NCI-H2196 (cell line): ENCODE data around the gene MTURN.
"Not testable (repeated sequence)": the region's sequence is repeated elsewhere in the genome, so short reads cannot be mapped to it uniquely, and the experiment has no call there.

ENCODE experiments used
- DNase-seq: peaks from one replicate; lab custom pipeline; 2025; ENCODE audit not compliant: unreplicated experiment; lab: John Stamatoyannopoulos, UW

Gene MTURN

DNA sequence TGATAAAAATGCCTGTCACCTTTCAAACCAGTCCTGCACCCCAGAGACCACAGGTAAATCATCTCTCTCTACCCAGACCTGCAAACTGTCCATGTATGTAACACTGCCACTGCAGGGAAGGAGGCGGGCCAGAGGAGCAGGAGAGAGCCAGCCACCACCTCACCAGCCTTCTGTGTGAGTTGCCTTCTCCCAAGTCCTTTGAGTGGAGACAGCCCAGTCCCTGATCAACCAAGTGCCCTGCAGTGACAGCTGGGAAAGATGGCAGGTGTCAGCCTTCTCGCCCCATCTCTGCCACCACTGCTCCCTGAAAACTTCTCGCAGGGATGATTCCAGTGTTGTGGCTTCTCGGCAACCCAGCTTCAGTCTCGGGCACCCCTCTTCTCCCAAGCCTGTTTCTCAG is 42.4 kb downstream of the MTURN start:
- DNase-seq, result no peak

GRCh38 chr7:30177965-30178364 is 43.2 kb downstream of the MTURN start:
- no peak for DNase-seq

DNA sequence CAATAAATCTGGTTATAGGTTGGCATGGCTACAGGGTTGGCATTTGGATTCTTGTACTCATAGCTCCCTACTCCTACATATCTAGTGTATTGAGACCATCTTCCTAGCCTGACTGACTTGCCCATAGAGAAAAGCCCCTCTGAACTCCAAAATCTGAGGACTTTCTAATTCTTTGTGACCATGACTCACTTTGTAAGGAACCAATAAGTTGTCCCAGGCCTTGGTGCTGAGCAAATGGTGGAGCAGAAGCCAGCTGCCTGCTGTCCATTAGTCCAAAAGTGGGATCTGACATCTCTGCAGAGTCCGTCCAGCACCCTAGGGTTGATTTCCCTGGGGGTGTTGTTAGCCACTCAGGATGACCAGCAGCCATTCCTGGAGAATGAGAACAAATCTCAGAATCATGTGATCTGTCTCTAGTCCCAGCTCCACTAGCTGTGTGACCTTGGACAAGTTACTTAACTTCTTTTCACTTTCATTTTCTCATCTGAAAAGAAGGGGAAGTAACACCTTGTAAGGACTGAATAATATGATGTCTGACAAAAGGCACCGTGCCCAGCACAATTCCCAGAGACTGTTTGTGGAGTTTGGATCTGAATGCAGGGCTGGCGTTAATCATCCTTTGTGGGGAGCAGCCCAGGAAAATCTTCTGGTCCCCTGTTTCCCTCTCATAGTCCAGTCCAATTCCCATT is 44.1 kb downstream of the MTURN start:
- no peak for DNase-seq

DNA sequence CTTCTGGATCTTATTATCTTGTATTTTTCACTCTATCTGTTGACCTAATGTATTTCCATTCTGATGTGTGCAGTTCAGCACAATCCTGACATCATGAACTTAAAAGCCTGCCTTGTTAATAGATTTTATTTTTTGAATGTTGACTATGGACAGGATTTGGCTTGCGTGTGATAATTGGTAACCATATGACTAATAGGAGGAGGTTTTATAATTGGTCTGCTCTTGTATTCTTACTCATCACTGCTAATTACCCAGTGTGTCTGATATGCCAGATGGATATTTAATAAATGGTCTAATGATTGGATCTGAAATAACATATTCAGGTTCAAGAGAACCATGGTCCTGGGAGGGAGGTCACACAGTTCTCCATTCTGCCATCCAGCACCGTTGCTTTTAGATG is 45.9 kb downstream of the MTURN start:
- DNase-seq, result no peak

DNA sequence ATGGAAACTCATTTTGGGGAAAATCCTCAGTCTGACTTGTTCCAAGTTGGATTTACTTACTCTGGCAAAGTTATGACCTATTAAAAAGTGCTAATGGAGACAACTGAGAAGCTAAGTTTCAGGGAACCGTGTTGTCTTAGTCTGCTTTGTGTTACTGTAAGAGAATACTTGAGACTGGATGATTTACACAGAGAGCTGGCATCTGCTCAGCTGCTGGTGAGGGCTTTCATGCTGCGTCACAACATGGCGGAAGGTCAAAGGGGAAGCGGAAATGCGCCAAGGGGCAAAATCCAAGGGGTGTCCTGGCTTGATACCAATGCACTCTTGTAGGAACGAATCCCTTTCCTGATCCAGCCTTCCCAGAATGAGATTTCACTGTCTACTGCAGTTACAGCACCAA is 46.4 kb downstream of the MTURN start:
- DNase-seq, result no peak

DNA sequence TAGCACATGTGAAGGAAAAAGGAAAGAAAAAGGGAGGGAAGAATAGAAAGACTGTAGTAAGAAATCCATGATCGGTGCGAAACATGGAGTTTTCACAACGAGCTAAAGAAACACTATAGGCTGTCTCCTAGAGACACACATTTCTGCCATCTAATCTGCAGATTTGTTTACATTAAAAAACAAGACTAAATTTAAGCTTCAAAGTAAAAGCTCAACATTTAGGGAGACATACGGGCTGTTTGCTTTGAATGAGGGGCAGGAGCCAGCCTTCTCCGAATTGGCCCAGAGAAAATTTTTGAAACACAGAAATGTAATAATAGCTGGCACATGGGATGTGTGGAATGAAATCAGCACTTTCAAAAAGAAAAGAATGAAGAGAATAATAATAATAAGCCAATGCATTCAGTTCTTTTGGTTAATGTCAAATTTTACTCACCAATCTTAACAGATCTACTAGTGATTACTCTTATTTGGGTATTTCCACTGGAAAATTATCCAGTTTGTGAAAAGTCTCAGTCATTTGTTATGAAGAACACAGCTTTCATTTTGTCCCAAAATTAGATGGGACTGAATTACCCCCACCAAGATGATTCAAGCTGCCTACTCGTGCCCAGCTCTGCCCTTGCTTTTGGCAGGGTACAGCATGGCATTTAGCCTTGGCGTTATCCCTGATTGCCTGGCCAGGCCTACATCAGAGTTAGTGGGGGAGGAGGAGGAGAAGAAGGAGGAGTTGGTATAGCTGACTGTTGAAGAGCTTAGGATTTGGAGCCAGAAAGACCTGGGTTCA is 47.1 kb downstream of the MTURN start:
- DNase-seq, result no peak

DNA sequence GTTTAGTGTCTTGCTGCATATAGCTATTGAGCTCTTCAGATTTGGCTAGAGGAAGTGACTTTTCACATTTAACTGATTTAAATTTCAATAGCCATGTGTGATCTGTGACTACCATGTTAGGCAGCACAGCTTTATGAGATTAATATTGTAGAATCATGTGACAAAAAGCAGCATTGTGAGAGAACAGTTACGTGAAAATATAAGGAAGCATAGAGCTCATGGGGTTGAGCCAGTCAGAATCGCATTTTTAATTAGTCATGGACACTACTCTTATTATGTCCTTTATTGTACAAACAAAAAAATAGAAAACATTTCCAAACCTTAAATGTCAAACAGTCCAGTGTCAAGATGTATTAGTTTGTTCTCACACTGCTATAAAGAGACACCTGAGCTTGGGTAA is 48.0 kb downstream of the MTURN start:
- DNase-seq, result no peak

DNA sequence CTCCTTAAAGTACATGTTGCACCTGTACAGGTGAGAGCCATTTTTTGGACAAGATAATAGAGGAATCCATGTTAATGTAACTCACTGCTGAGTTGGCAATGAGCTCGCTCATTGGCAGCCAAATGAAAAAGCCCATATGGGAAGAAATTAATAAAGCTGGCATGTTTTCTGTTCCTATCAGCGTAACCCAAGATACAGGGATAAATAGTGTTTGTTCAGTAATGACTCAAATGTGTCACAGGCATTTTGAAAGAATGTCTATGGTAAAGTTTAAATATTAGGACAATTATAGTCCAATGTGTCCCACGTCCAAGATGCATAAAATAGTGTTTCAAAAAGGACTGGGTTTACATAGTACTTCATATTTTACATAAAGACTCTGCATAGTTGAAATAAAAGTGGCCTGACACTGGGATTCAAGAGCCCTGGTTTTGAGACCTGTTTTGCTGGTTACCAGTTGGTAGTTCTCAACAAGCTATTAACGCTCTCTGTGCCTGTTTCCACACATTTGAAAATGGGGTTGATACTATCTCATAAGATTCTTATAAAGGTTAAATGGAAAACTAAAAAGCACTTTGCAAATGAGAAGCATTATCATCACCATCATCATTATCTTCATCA is 49.1 kb downstream of the MTURN start:
- no peak for DNase-seq

- DNase-seq, result no peak
Measured at GRCh38 chr7:30184791-30185487, 50.2 kb downstream of the MTURN start.

DNA sequence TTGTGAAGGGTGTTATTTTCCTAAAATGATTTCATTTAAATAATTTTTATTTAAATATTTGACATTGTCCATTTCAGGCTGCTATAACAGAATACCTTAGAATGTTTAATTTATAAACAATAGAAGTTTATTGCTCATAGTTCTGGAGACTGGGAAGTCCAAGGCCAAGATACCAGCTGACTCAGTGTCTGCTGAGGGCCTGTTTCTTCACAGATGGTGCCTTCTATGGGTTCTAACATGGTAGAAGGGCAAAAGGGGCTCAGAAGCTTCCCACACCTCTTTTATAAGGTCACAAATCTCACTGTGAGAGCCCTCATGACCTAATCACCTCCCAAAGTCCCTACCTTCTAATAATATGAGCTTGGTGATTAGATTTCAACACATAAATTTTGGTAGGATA is 50.7 kb downstream of the MTURN start:
- DNase-seq, result no peak

DNA sequence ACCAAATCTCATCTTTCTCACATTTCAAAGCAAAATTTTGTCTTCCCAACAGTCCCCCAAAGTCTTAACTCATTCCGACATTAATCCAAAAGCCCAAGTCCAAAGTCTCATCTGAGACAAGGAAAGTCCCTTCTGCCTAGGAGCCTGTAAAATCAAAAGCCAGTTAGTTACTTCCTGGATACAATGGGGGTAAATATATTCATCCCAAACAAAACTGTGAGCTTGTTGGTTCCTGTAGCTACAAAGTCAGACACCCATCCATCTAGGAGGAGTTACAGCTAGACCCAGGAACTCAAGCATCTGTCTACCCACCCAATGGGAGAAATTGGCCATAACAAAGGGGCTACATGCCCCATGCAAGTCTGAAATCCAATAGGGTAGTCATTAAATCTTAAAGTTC is 51.9 kb downstream of the MTURN start:
- DNase-seq, result no peak

DNA sequence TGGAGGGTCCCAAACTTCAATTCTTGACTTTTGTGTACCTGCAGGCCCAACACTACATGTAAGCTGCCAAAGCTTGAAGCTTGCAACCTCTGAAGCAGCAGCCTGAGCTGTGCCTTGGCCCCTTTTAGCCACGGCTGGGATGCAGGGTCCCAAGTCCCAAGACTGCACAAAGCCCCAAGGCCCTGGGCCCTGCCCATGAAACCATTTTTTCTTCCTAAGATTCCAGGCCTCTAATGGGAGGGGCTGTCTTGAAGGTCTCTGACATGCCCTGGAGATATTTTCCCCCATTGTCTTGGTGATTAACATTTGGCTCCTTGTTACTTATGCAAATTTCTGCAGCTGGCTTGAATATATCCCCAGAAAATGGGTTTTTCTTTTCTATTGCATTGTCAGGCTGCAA is 52.7 kb downstream of the MTURN start:
- DNase-seq, result no peak

GRCh38 chr7:30188381-30188780 is 53.6 kb downstream of the MTURN start:
- not testable (repeated sequence) for DNase-seq

DNA sequence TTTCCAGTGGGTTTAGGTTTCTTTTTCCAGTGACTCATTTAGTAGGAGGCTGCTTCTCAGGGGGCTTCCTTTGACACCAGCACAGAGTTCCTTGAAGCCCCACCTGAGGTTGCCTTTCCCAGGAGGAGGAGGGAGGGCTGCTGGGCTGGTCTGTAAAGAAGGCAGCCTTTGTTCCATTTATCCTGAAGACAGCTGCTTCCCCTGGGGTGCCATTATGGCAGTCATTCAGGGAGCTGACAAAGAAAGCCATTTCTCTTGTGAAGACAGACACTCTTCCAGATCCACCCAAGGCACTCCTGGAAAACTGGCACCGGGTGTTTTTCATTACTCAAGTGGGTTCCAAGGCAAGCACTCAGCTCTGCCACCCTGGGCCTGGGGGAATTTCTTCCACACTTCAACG is 54.0 kb downstream of the MTURN start:
- DNase-seq, result no peak

- no peak for DNase-seq
Measured at GRCh38 chr7:30191809-30192208, 57.0 kb downstream of the MTURN start.

- DNase-seq, result no peak
Measured at GRCh38 chr7:30193336-30193943, 58.7 kb downstream of the MTURN start.

GRCh38 chr7:30196408-30196807 is 61.6 kb downstream of the MTURN start:
- no peak for DNase-seq

DNA sequence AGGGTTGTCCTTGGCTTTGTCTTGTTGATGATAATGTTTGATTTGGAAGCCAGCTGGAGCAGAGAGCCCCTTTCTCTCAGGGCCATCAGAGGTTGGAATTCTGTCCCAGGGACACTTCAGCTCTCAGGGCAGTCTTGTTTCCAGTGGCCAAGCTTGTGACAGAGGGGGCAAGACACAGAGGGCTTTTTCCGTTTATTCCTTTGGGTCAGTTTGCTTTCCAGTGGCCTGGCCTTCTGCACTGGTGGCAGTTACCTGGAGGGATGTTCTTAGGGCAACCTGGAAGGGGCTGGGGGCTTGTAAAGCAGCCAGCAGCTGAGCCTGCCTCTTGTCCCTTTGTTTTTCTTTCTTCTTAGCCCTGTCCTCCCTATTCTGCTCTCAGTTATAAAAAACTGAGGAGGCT is 62.7 kb downstream of the MTURN start:
- no peak for DNase-seq

- no peak for DNase-seq
Measured at GRCh38 chr7:30199271-30199670, 64.5 kb downstream of the MTURN start.

DNA sequence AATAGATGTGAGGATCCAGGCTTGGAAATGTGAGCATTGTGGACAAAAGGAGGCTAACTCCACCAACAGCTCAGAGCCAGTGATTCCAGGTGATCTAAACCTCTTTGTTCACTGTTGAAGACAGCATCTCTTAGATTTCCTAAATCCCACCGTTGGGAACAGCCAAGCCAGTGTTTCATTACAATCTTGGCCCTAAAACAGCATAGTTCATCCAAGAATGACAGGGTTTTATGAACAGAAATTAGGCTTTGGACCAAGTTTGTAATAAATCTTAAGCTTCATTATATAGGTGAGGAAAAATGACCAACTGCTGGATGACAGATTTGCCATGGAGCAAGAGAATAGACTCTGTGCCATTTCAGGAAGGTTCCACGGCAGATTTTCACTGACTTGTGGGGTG is 65.8 kb downstream of the MTURN start:
- no peak for DNase-seq

- no peak for DNase-seq
Measured at GRCh38 chr7:30201161-30201666, 66.4 kb downstream of the MTURN start.
